NCI-H345 (cell line): ENCODE data around the gene RELT.

Source experiments
- DNase-seq: peaks from one replicate; lab custom pipeline; 2025; lab: John Stamatoyannopoulos, UW

The RELT gene

DNA sequence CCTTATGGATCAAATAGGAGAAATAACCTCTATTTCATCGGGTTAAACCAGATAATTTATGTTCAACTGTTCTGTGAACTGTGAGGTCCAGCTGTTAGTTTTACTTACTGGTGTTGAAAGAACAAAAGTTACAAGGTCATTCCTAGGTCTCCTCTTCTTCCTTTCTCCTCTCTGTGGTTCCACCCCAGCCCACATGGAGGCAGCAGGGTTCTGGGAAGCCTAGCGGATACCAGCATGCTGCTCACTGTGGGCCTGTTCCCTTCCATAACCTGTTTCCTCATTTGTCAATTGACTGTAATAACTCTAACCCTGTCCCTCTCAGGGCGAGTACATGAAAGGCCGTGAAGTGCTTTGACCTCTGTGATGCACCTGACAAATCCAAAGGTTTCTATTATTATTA, 27.8 kb downstream of the RELT start:
- peak; percentile 4 for DNase-seq

DNA sequence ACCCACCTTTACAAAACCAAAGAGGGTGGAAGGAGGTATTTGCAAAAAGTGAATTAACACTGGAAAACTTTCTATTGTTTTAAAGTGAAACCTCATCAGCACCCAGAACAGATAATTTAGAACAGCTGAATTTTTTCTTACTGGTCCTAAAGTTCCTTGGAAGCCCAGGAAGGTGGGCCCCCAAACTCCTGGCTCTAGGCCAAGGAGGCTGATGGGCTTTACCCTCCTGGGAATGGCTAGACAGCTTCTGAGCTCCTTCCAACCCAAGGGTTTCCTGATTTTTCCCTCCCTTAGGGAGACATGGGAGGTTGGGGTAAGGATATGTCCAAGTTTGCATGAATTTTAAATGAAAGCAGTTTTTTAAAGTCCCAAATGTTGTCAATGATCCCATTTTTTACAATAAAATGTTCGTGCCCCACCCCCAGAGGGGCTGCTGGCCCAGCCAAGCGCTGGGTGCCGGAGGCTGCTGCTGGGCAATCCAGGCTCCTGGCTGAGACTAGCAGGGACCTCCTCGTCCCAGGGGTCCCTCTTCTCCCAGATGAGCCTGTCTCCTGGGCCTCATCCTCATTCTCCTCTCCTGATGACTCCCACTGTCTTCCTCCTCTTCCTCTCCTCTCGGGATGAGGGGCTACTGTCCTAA, 28.4 kb downstream of the RELT start:
- DNase-seq = no peak

DNA sequence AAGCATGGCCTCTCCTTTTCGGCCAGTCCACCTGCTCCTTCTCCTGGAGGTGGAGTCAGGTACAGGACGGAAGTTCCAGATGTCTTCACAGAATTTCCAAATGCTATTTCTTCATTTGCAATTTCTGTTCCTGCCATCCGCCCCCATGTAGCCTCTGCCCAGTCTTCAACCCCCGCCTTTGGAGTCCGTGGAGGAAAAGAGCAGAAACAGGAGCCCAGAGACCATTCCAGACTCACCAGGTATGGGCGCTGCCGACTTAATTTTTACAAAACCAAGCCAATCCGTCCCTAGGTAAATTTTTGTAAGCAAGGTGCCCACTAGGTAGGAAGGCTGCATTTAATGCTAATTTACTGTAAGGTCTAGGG, 28.9 kb downstream of the RELT start:
- no peak for DNase-seq

DNA sequence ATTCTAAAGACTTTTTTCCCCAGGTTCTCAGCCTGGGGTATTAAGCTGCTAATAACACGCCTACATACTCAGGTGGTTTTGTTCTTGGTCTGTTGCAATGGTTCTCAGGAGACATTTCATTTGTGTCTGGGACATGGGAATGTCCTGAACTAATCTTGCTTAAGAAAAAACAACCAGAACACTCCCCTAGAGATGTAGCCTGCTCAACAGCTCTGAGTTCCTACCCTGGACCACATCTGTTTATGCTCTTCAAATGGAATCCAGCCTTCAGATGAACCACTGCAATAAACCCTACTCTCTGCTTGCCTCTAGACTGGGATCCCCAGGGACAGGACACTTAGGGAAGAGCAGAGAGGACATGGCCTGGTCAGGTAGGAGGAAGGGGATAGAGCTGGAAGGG, 29.9 kb downstream of the RELT start:
- no peak for DNase-seq

DNA sequence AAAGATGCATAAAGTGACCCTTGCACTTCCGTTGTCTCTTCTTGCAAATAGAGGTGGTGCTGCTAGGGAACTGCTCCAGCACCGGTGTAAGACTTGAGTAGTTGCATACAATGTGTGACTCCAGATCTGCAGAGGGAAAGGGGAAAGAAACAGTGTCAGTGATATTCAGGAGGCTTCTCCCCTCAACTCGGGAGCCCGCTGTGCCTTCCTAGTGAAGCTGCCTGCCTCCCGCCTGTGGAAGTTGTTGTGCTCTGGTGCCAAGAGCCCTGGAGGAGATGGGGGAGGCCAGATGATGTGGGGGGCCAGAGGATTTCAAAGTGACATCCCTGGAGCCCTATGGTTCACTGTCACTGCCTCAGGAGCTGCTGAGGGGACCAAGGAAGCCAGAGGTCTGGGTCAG, 30.4 kb downstream of the RELT start:
- no peak for DNase-seq

DNA sequence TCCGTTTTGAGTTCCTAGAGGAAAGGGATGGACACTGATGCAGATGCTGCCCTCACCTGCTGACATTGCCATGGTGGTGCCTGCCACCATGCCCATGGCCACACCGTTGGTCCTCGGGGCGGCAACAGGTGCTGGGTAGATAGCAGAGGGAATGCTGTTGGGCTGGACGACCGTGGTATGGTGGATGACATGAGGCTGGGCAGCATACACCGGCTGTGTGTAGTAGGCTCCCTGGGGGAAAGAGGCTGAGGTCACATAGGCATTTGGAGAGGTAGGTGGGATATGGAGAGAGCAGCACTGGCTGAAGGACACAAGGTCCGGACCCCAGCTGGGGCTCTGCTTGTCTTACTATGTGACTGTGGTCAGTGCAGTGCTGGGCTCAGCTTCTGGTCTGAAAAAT, 33.2 kb downstream of the RELT start:
- no peak for DNase-seq

DNA sequence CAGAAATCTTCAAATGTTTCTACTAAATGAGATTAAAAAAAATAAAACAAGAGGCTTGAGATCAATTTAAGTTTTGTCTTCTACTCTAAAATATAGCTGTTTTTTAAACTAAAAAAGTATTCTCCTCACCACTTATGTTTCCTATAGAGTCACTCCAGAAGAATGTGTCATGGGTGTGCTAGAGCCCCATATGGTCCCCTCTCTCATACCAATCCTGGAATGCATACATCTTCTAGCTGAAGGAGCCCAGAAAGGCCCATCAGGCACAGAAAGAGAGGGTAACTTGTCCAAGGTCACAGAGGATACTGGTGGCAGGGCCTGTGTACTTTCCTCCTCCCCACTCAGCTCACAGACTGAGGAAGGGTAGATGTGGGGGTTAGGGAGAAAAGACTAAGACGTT, 34.4 kb downstream of the RELT start:
- no peak for DNase-seq

DNA sequence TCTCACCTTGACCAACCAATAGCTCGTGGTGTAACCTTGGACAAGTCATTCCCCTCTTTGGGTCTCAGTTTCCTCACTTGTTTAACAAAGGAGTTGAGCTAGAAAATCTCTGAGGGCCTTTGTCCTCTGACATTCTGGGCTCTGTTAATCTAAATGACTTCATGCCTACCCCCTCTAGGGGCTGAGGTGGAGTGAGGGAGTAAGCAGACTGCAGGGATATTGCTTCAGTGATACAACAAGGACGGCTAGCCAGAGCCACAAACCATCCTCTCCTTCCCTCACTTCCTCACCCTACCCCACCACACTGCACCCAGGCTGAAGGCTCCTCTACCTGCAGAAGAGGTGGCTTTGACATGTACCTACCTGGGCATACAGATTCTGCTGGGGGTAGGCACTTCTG, 34.8 kb downstream of the RELT start:
- DNase-seq = no peak

DNA sequence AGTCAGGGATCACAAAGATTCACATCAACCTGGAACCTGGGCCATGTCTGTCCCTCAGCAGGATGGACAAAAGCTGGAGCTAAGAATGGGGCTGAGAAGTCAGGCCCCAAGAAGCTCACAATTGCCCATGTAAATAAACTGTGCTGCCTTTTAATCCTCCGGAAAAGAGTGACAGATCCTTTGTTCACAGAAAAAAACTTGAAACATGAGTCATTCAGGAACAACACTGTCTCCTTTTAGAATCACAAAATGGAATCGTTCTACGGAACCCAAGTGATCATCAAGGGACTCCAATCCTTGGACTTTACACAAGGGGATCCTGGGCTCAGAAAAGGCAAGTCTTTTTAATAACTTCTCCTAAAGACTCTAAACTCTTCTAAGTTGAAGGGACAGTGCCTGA, 36.1 kb downstream of the RELT start:
- no peak for DNase-seq

DNA sequence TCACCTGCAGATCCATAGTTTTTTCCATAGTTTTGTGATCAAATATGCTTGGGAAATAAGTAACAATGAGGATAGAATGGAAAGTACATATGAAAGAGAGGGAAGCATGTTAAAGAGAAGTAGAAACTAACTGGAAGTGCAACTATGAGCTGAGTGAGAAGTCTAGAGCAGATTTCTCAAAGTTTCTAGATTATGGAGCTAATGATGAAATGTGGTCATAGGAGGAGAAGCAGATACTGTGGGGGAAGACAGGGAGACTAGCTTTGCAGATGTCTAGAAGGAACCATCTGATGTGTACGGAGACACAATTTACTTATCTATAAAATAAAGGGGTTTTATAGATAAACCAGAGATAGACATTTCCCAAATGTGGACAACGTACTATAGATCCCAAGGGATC, 37.1 kb downstream of the RELT start:
- DNase-seq = no peak

DNA sequence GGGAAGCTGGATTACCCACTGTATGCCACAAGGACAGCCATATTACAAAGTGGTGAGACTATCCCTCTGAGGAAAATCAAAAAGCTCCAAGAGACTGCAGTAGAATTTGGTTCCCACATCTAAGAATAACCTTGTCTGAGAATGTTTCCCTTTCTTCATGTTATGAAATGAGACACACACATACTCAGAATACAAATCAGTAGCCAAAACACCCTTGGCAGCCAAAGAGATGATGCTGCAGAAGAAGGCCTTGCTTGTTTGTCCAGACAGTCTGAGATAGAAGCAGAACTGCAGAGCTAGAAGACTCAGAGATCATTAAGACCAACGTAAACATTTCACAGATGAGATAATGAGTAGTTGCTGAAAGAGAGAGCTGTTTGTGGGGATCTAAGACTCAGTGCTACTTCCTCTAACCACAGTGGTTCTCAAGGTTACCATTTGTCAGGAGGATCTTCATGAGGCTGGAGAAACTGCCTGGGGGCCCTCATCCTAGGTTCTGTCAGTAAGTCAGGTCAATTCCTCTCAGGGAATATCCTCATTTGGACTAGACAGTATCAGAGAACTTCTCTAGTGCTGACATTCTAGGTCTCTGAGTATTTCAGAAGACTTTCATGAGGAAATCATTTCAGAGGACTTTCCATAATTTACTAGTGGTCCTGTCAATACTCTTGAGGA, 38.9 kb downstream of the RELT start:
- no peak for DNase-seq

DNA sequence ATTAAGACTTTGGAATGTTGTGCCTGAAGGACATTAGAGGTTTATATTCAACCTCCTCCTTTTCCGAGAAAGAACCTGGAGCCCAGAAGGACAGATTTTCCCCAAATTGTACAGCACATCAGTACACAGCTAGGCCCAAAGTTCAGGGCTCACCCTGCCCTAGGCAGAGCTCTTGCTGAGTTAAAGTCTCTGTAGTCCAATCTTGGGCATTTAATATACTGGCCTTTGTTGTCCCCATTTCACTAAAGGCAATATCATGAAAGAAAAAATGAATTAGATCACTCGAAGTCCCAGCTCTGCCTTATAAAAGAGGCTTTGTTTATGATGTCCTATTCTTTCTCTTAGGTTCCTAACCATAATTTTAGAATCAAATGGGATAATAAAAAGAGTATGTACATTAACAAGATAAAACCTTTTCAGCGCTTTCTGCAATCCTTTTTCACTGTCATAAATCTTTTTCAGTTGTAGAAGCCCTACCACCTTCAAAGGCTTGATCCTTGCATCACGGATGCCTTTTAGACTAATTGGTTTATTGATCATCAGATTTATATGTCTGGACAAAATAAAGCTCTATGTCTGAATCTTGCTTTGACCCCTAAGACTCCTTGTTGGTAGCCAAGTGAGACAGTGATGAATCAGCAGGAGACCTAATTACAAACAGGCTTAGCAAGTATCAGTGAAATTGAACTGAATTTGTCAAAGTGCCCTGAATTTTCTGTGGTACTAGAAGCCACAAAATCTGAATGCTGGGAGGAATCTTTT, 39.8 kb downstream of the RELT start:
- no peak for DNase-seq

DNA sequence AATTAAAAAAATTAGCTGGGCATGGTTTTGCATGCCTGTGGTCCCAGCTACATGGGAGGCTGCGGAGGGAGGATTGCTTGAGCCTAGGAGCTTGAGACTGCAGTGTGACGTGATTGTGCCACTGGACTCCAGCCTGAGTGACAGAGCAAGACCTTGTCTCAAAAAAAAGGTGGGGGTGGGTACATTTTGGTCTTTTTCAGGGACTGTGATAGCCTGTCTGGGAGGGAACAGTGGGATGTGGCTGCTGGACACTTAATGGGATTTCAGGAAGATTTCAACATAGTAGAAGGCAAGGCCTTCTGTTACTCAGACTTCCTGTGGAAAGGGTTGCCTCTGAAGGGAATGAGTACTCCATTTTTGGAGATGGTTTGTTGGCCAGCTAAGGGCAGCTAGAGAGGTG, 40.6 kb downstream of the RELT start:
- no peak for DNase-seq

DNA sequence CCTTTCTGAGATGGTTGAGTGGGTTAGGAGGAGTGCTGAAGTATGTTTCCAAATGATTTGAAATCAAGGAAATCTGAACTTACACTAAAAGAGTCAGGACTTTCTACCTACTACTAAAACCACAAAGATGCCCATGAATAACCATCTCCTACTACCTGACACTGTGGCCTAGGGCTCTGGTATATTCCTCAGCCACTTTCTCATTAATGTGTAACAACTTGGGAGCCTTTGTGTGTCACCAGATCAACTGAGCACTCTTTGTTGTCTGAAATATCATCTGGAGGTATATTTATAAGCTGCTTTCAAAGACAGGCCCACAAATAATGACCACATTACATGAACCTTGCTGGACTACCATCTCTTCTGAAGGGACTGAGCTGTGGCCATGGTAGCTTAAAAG, 43.9 kb downstream of the RELT start:
- no peak for DNase-seq

DNA sequence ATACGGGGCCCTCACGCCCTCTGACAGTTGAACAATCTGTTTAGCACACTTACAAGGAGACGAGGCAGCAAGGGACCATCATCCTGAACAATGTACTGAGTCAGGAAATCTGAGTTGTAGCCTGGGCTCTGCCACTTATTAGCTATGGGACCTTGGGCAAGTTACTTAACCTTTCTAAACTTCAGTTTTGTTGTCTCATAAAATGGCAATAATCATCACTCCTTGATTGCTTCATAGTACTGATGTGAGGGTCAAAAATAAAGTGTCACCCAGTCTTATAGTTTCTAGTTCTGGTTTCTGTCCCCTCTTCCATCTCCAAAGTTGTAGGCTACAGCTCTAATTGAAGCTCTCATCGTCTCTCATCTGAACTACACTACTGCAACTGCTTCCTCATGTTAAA, 46.7 kb downstream of the RELT start:
- DNase-seq = no peak

DNA sequence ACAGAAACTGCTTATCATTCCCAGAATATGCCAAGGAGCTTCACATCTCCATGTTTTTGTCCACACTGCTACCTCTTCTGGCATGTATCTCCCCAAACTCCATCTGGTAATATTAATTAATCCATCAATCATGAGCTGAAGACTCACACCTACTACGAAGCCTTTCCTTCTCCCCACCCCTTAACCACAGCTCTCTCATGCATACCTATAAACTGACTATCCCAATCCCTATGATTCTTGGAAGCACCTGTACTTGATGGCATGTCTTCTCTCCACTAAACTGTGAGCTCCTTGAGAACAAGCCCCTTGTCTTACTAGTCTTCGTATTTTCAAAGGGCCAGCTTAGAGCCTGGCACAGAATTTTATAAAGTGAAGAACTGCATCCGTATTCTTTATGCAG, 47.3 kb downstream of the RELT start:
- no peak for DNase-seq

DNA sequence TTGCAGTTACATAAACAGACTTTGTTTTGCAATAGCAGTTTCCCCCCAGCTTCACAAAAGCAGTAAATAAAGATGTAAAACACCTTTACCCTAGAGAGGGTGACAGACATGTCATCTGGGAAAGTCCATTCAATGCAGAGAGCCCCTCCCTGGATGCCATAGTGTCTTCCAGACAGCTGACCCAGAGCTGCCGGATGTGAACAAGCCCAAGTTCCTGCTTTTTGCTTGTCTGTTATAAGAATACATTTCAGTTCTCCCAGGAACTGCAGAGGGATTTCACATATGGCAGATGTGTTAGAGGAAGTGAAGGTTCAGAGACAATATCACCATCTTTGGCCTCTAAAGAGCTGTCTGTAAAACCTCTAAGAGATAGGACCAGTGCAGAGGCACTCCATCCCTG, 48.9 kb downstream of the RELT start:
- DNase-seq = no peak

DNA sequence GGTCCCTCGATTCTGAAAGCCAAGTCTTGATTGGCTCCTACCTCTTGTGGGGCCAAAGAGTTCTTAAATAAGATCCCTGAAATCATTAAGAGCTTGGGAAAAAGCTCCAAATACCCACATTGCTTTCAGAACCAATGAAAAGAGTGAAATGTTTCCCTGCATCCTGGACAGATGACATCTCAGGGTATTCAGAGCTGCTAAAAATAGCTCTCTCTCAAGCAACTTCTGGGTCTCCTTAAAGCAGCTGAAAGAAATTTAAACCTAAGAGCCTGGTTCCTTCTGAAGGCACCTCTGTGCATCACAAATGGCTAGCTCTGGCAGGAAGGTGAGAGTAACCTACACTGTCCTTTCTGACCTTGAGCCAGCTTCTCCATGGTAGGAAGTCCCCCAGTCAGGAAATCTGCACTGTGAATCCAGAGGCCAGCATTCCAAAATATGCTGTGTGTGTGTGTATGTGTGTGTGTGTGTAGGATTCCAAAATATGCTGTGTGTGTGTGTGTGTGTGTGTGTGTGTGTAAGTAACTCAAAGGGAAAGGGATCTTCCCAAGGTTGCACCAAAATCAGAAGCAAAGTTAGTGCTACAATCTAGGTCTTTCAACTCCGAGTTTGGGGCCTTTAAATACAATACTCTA, 50.1 kb downstream of the RELT start:
- DNase-seq = no peak

DNA sequence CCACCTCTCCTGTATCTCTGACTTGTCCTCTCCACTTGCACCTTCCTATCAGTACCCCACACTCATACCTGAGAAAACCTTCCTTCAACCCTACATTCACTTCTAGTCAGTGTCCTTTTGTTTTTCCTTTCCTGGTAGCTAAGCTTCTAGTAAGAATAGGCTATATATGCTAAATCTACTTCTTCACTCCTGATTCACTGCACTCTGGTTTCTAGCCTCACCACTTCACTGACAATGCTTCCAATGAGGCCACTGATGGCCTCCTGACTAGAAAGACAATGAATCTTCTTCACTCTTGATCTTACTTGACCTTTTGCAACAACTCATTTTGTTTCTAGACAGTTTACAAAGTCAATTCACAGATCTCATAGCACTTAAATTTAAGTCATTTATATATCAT, 52.0 kb downstream of the RELT start:
- no peak for DNase-seq

DNA sequence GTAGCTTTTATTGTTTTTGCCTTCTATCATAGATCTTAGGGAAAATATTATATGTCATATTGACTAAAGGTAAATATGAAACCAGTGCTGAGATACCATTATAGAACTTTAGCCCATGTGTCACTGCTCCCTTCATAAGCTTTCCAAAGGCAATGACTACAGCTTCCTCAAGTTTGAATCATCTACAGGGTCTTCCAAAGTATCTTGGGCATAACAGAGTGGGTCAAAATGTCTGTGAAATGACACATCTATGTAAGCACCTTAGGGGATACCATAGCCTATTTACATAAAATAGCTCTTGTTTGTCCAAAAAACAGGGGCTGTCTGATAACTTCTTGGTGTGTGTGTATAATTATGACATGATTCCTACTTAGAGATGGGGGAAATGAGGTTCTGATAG, 52.5 kb downstream of the RELT start:
- DNase-seq = no peak

DNA sequence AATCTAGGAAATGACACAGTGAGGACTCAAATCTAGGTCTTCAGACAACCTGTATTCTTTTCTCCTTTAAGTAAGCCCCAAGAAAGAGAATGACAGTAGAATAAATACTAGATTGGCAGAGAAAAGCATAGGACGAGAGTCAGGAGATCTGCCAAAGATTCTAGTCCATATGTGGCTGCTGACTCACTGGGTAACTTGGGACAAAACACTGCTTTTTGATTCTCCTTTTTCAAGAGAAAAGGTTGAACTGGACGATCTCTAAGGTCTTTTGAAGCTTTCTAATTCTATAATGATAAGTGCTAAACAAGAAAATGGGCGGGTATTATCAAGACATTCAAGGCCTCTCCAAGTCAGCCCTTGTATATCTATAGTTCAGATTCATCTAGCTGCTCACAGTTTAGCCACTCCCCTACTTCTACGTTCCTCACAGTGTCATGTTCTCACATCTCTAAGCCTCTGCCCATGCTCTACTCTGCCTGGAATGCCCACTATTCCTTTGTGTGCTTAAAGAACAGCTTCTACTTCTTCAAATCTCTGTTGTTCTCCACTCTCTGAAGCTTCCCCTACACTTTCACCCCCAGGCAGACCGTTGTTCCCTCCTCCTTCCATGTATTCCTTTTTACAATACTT, 53.0 kb downstream of the RELT start:
- no peak for DNase-seq

DNA sequence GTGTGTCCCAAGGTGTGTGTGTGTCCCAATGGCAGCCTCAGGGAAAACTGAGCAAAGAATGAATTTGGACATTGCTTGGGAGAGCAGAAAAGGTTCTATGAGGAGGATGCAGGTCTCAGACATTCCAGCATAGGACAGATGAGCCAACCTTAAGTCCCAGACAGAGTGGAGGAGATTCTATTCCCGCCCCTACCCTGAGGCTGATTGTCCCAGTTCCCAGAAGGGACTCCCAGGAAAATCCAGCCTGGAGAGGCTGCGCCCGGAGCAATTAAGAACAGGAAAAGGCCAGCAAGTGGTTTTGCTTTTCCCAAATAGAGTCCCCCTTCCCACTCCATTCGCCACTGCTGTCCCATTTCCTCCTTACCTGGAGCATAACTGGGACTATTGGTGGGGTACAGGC, 54.1 kb downstream of the RELT start:
- DNase-seq = no peak

DNA sequence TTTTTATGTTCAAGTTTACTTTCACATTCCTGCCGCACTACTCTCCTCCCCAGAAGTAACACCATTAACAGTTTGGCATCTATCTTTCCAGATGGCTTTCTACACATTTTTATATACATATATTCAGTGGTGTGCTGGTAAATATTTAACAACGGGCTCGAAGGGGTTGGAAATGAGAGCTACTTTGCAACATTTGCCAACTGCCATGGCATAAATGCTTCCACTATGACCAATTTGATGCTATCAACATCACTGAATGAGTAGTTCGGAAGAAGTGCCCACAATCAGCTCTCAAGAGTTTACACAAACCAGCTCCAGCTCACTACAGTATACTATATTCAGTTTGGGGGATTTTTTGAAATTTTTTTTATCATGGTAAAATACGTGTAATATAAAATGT, 55.2 kb downstream of the RELT start:
- no peak for DNase-seq
